Measurements from ENCODE around the gene C1QTNF7.

C1QTNF7 gene

DNA sequence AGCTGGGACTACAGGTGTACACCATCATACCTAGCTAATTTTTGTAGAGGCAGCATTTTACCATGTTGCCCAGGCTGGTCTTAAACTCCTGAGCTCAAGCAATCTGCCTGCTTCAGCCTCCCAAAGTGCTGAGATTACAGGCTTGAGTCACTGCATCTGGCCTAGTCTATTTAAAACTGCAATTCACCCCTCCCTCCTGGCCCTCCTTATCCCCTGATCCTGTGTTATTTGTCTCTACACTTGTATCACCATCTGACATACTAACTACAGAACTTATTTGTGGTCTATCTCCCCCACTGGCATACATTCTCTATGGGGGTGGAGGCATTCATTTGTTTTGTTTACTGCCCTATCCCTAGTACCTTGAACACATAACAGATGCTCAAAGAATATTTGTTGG lies 65.6 kb downstream of the C1QTNF7 start:
- no peak for TF ChIP-seq POLR2AphosphoS5 (IDR thresholded peaks at IDR 0.05; ENCODE audit: borderline replicate concordance, low read depth, low read length)
- TF ChIP-seq EZH2 (IDR thresholded peaks at IDR 0.05): no peak
- no peak for TF ChIP-seq FOXP2 (optimal IDR thresholded peaks at IDR 0.05; ENCODE audit: control extremely low read depth, extremely low read length, insufficient read depth)

DNA sequence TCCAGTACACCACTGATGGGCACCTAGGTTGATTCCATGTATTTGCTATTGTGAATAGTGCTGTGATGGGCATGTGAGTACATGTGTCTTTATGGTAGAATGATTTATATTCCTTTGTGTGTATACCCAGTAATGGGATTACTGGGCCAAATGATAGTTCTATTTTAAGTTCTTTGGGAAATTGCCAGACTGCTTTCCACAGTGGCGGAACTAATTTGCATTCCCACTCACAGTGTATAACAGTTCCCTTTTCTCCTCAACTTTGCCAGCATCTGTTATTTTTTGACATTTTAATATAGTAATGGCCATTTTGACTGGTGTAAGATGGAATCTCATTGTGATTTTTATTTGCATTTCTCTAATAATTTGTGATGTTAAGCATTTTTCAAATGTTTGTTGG lies 67.8 kb downstream of the C1QTNF7 start:
- Histone ChIP-seq H3K36me3 (ENCODE audit: insufficient read depth, low read length) (no peaks in the 10 kb centered on the region), H3K4me3 (no peak overlapping the region), H3K9ac (ENCODE audit: insufficient read length) (no peak overlapping the region), H3K27ac (no peak overlapping the region), H3K9me3 (ENCODE audit: low read depth, low read length) (no peaks in the 10 kb centered on the region)
- no peak for TF ChIP-seq FOXP2 (optimal IDR thresholded peaks at IDR 0.05; ENCODE audit: control extremely low read depth, extremely low read length, insufficient read depth)
- TF ChIP-seq EZH2 (IDR thresholded peaks at IDR 0.05): no peak
- no peak for TF ChIP-seq POLR2AphosphoS5 (IDR thresholded peaks at IDR 0.05; ENCODE audit: borderline replicate concordance, low read depth, low read length)
- no peak for DNase-seq (ENCODE audit: low read depth, low spot score)

More for the DNA sequence above, 65.6 kb downstream of the C1QTNF7 start:
- Histone ChIP-seq H3K4me3 (no peak overlapping the region), H3K36me3 (ENCODE audit: insufficient read depth, low read length) (no peaks in the 10 kb centered on the region), H3K9ac (ENCODE audit: insufficient read length) (no peak overlapping the region), H3K27ac (no peak overlapping the region), H3K9me3 (ENCODE audit: low read depth, low read length) (no peaks in the 10 kb centered on the region)
- no peak for DNase-seq (ENCODE audit: low read depth, low spot score)
